Type B pancreatic cell (in vitro differentiated cells): ENCODE measurements around the gene AVPR1A. TPM values are rescaled to one million over a fixed set of nuclear protein-coding genes. Genes with fewer than 3 reads are reported as not detected.

Source experiments
- DNase-seq: peaks from one replicate; pipeline ENCODE4 v3.0.0; 2021; ENCODE audit warnings: mixed read lengths; ENCODE audit not compliant: unreplicated experiment; ENCODE audit errors: extremely low spot score
- H3K27ac Mint-ChIP-seq: 2 replicates; pipeline ENCODE4 v1.8.0; 2021; ENCODE audit warnings: mild to moderate bottlenecking, mixed read lengths
- H3K27me3 Mint-ChIP-seq: 2 replicates; pipeline ENCODE4 v1.8.0; 2021; ENCODE audit warnings: mixed read lengths
- H3K36me3 Mint-ChIP-seq: 2 replicates; pipeline ENCODE4 v1.8.0; 2021; ENCODE audit warnings: mixed read lengths
- H3K4me1 Mint-ChIP-seq: one replicate; pipeline ENCODE4 v1.8.0; 2021; ENCODE audit warnings: mixed read lengths; ENCODE audit not compliant: unreplicated experiment
- H3K4me3 Mint-ChIP-seq: 2 replicates; pipeline ENCODE4 v1.8.0; 2021; ENCODE audit warnings: mild to moderate bottlenecking, mixed read lengths
- H3K9me3 Mint-ChIP-seq: 2 replicates; pipeline ENCODE4 v1.8.0; 2021; ENCODE audit warnings: mixed read lengths
- total RNA-seq: library from RNA; stranded (reverse); gene quantifications from 2 replicates; pipeline ENCODE4 v1.2.1, GENCODE V29; 2021; ENCODE audit warnings: low replicate concordance
- TF ChIP-seq, protein P1 (sequence below): fragments of 200-600 bp; sonication (generic); conservative IDR thresholded peaks from 2 replicates; pipeline ENCODE4 v1.5.0; 2021; ENCODE audit warnings: antibody characterized with exemption, mild to moderate bottlenecking

AVPR1A gene
- total RNA-seq, 1 donor from 2014 or later: 5.1 TPM

DNA sequence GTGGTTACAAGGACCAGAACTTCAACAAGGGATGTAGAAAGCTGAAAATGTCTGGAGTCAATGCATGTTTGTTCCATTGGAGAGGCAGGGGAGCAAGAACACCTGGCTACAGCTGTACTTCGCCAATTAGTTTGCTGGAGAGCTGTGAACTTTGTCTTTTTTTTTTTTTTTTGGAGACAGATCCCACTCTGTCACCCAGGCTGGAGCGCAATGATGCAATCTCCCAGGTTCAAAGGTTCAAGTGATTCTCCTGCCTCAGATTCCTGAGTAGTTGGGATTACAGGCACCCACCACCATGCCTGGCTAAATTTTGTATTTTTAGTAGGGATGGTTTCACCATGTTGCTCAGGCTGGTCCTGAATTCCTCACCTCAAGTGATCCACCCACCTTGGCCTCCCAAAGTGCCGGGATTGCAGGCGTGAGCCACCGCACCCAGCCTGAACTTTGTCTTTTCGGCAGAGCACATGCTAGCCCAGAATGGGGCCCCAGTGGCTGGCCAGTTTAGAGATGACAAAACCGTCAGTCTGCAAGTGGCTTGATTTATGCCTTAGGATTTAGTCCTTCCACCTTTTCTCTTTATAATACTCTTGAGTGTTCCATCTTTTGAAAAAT lies 55.5 kb downstream of the AVPR1A start:
- Mint-ChIP-seq H3K9me3 (no peaks in the 10 kb centered on the region), H3K27me3 (peaks cover 5% of the 10 kb centered on the region), H3K4me3 (no peak overlapping the region), H3K36me3 (no peaks in the 10 kb centered on the region), H3K27ac (no peak overlapping the region), H3K4me1 (peaks cover 8% of the 10 kb centered on the region)
- DNase-seq: no peak
- TF ChIP-seq, protein P1, sequence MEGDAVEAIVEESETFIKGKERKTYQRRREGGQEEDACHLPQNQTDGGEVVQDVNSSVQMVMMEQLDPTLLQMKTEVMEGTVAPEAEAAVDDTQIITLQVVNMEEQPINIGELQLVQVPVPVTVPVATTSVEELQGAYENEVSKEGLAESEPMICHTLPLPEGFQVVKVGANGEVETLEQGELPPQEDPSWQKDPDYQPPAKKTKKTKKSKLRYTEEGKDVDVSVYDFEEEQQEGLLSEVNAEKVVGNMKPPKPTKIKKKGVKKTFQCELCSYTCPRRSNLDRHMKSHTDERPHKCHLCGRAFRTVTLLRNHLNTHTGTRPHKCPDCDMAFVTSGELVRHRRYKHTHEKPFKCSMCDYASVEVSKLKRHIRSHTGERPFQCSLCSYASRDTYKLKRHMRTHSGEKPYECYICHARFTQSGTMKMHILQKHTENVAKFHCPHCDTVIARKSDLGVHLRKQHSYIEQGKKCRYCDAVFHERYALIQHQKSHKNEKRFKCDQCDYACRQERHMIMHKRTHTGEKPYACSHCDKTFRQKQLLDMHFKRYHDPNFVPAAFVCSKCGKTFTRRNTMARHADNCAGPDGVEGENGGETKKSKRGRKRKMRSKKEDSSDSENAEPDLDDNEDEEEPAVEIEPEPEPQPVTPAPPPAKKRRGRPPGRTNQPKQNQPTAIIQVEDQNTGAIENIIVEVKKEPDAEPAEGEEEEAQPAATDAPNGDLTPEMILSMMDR: no peak

DNA sequence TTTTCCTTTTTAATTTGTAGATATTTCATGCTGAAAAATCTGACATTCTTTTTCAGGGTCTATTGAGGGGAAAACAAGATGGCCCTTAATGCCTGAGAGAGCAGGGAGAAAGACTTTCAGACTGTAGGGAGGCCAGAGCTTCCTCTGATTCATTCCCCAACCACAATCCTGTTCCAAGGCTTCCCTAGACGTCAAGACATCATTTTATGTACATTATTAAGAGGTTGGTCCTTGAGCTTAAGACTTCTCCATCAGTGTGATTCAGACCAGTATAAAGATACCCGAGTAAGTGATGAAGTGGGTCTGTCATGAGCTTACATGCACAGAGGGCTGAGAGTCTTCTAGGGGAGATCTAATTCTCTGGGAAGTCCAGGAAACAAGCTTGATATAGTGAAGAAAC lies 57.3 kb downstream of the AVPR1A start:
- TF ChIP-seq, protein P1: no peak
- no peaks in the 10 kb centered on the region for H3K36me3 Mint-ChIP-seq
- no peak overlapping the region for H3K27ac Mint-ChIP-seq
- peaks cover 8% of the 10 kb centered on the region for H3K4me1 Mint-ChIP-seq
- H3K9me3 Mint-ChIP-seq: no peaks in the 10 kb centered on the region
- no peak overlapping the region for H3K4me3 Mint-ChIP-seq
- DNase-seq: no peak
- H3K27me3 Mint-ChIP-seq: peaks cover 4% of the 10 kb centered on the region

DNA sequence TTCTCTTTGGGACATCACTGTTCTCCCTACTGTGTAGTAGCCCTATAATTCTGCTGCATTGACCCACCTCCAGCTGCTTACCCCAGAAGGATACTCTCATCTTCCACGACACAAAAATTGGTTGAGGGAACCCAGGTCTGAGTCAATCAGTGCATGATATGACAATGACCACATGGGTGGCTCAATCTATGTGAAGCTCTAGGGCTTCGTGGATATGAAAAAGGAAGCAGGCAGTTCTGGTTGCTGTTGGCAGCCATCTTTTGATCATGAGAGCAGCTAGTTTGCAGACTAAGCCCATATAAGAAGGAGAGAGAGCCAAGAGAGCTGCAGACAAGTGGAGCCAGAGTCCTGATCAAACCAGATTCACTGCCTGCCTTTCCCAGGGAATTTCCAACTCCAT lies 57.9 kb downstream of the AVPR1A start:
- Mint-ChIP-seq H3K27ac (no peak overlapping the region), H3K4me3 (no peak overlapping the region)

More for the DNA sequence above, 57.9 kb downstream of the AVPR1A start:
- H3K4me1 Mint-ChIP-seq: peaks cover 8% of the 10 kb centered on the region
- H3K27me3 Mint-ChIP-seq: peaks cover 4% of the 10 kb centered on the region
- TF ChIP-seq, protein P1: no peak
- DNase-seq: no peak
- H3K36me3 Mint-ChIP-seq: no peaks in the 10 kb centered on the region
- H3K9me3 Mint-ChIP-seq: no peaks in the 10 kb centered on the region

Other genes with a start within 250 kb of the AVPR1A start
- 31.0 and 78.9 TPM in 2 replicates for gene PPM1H, start 216.1 kb downstream of the AVPR1A start, total RNA-seq